ENCODE data around the gene OR5K4.

GRCh38 chr3:98398513-98398912 is 44.9 kb downstream of the OR5K4 start:
- no peak for TF ChIP-seq CTCF (IDR thresholded peaks at IDR 0.05 in 4 of 5, conservative IDR thresholded peaks at IDR 0.05 in 1 of 5)
- TF ChIP-seq POLR2A (IDR thresholded peaks at IDR 0.05) = no peak

All from gastrocnemius medialis (tissue), 4 donors.